Prostate gland (tissue), 2 donors: ENCODE measurements around the gene CARMIL1. TPM values are rescaled to one million over a fixed set of nuclear protein-coding genes. Genes with fewer than 3 reads are reported as not detected.

ENCODE experiments used
- DNase-seq: peaks from one replicate; pipeline ENCODE4 v3.0.0-alpha.2; 2019; ENCODE audit warnings: low spot score
- H3K27ac ChIP-seq, 2 donors: fragments of 200-600 bp; sonication (generic); 2 replicates each; pipeline ENCODE4 v1.5.1; 2017 to 2019
- H3K27me3 ChIP-seq: fragments of 200-600 bp; sonication (generic); replicated peaks from 2 replicates; pipeline ENCODE4 v1.5.1; 2019; ENCODE audit not compliant: insufficient read depth
- H3K36me3 ChIP-seq, 2 donors: fragments of 200-600 bp; sonication (generic); 1 replicate in 1 of 2; 2 replicates in 1 of 2; pipeline versions ENCODE4 v1.5.1 to v1.8.1; 2017 to 2019
- H3K4me1 ChIP-seq: fragments of 200-600 bp; sonication (generic); replicated peaks from 2 replicates; pipeline ENCODE4 v1.5.1; 2019
- H3K4me3 ChIP-seq, 2 donors: fragments of 200-600 bp; sonication (generic); 2 replicates each; pipeline ENCODE4 v1.5.1; 2017 to 2019
- H3K9me3 ChIP-seq: fragments of 200-600 bp; sonication (generic); 2 replicates; pipeline ENCODE4 v1.5.1; 2017
- POLR2A ChIP-seq: fragments of 450-650 bp; IDR thresholded peaks from one replicate; pipeline ENCODE4 v1.6.1; 2016; ENCODE audit warnings: antibody characterized with exemption, mild to moderate bottlenecking
- POLR2AphosphoS5 ChIP-seq: sonication (generic); formaldehyde crosslinking; IDR thresholded peaks from one replicate; pipeline ENCODE4 v1.6.1; 2017; ENCODE audit warnings: antibody characterized with exemption
- WGBS: methylation state at CpG from one replicate; pipeline ENCODE4 v1.1.5; 2018; 5-methylcytosine and 5-hydroxymethylcytosine counted together
- intact Hi-C: fragments of 100-400 bp; cut with DNase I; formaldehyde crosslinking; loops from one replicate; pipeline ENCODE4 v1.14.2; 2022
- total RNA-seq, 2 donors: library from RNA; depleted of rRNA; stranded (reverse); fragments of >200 nt; gene quantifications; one replicate each; pipeline ENCODE4 v1.1.0, GENCODE V29; 2016
- TF ChIP-seq, protein P1 (sequence below), 4 experiments: fragments of 200-600 bp in 2 of 4; fragments of 450-650 bp in 2 of 4; sonication (generic) in 2 of 4; IDR thresholded peaks; 1 replicate in 3 of 4; 2 replicates in 1 of 4; pipeline ENCODE4 v1.5.1; 2016 to 2019; ENCODE audit warnings: antibody characterized with exemption in 4 of 4, mild to moderate bottlenecking in 2 of 4, moderate library complexity in 2 of 4

The CARMIL1 gene
- total RNA-seq, 2 donors from 2014 or later: 12.9 to 71.7 TPM

DNA sequence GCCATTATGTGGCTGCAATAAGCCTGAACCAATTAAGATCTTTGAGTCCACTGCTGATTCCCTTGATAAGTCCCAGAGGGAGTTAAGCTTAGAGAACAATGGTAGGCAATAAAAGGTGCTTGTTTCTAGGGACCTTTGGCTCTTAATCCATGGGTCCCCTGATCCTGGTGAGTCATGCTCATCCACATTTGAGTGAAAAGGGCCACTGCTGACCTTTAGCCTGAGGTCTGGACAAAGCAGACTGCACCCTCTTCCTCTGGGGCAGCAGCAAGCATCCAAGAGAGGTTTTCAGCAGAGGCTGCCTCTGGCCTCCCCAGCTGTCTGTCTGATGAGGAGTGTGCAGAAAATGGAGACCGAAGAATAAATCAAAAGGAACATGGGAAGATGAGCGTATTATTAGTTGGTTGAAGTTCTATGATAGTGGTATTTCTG lies 356.7 kb downstream of the CARMIL1 start:
- H3K9me3 ChIP-seq: no peaks in the 10 kb centered on the region
- no peak overlapping the region for H3K4me3 ChIP-seq
- intact Hi-C loops: no loop called here
- WGBS: 95% methylated on average over 2 of the region's 2 CpGs
- no peaks in the 10 kb centered on the region for H3K36me3 ChIP-seq
- H3K27me3 ChIP-seq: no peaks in the 10 kb centered on the region
- no peaks in the 10 kb centered on the region for H3K4me1 ChIP-seq
- DNase-seq: no peak
- TF ChIP-seq, protein P1, sequence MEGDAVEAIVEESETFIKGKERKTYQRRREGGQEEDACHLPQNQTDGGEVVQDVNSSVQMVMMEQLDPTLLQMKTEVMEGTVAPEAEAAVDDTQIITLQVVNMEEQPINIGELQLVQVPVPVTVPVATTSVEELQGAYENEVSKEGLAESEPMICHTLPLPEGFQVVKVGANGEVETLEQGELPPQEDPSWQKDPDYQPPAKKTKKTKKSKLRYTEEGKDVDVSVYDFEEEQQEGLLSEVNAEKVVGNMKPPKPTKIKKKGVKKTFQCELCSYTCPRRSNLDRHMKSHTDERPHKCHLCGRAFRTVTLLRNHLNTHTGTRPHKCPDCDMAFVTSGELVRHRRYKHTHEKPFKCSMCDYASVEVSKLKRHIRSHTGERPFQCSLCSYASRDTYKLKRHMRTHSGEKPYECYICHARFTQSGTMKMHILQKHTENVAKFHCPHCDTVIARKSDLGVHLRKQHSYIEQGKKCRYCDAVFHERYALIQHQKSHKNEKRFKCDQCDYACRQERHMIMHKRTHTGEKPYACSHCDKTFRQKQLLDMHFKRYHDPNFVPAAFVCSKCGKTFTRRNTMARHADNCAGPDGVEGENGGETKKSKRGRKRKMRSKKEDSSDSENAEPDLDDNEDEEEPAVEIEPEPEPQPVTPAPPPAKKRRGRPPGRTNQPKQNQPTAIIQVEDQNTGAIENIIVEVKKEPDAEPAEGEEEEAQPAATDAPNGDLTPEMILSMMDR (IDR thresholded peaks at IDR 0.05): no peak
- TF ChIP-seq POLR2AphosphoS5 (no peak), POLR2A (no peak)
- no peak overlapping the region for H3K27ac ChIP-seq

DNA sequence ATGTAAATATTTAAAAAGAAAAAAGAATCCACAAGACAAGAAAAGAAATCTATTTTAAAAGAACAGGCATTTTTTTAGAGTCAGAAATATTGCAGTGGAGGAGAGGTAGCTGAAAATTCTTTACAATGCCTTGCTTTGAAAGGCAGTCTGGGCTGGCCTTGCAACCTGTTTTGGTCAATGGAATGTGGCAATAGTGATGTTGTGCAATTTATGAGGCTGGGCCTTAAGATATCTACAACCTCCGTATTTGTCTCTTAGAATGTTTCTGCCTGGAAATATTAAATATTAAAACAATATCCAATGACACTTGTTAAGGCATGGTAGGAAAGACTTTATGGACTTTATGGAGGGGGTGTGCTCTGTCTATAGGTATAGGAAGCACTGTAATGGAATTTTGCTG lies 358.0 kb downstream of the CARMIL1 start:
- no peaks in the 10 kb centered on the region for H3K36me3 ChIP-seq
- TF ChIP-seq POLR2A (no peak), POLR2AphosphoS5 (no peak)
- TF ChIP-seq, protein P1 (IDR thresholded peaks at IDR 0.05): no peak
- no peak overlapping the region for H3K27ac ChIP-seq
- intact Hi-C loops: no loop called here
- WGBS: 73% methylated on average over 1 of the region's 1 CpG
- peaks cover 4% of the 10 kb centered on the region for H3K4me1 ChIP-seq
- no peak overlapping the region for H3K4me3 ChIP-seq
- no peak for DNase-seq
- no peaks in the 10 kb centered on the region for H3K9me3 ChIP-seq
- no peaks in the 10 kb centered on the region for H3K27me3 ChIP-seq

DNA sequence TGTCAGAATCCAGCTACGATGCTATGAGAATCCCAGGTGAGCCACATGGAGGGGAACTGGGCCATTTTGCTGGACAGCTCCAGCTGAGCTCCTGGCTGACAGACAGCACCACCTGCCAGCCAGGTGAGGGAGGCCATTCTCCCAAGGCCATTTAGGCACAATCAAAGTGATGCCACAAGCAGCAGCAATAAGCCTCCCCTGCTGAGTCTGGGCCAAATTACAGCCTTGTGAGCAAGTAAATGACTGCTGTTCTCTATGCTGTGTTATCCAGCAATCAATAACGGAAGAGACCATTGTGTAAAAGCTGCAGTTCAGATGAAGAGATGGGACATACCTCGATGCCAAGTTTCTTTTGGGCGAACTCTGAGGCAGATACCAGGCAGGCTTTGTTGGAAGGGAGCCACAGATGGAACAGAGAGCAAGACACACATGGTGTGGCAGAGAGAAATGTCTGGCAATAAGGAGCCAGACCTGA lies 358.8 kb downstream of the CARMIL1 start:
- Histone ChIP-seq H3K4me1 (peaks cover 4% of the 10 kb centered on the region), H3K4me3 (no peak overlapping the region), H3K27ac (no peak overlapping the region), H3K27me3 (no peaks in the 10 kb centered on the region), H3K9me3 (no peaks in the 10 kb centered on the region), H3K36me3 (no peaks in the 10 kb centered on the region)
- TF ChIP-seq, protein P1 (IDR thresholded peaks at IDR 0.05): no peak
- TF ChIP-seq POLR2A (no peak), POLR2AphosphoS5 (no peak)
- WGBS: 34% methylated on average over 4 of the region's 4 CpGs
- intact Hi-C loops: no loop called here
- no peak for DNase-seq

DNA sequence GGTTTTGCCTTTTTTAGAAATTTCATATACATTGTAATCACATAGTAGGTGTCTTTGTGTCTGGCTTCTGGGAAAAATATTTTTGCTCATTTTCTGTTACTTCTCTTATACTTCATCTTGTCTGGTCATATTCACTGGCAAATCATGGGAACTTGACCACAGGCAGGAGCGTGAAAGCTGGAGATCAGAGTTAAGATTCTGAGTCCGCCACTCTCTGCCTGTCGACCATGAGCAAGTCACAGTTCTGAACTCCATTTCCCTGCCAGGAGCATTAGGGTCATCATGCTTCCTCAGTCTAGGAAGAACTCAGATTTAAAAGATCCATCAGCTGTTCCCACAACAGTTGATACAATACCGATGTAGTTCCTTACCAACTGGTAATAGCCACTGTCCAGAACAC lies 360.5 kb downstream of the CARMIL1 start:
- no peak for DNase-seq
- intact Hi-C loops: no loop called here
- TF ChIP-seq POLR2AphosphoS5: no peak
- TF ChIP-seq, protein P1 (IDR thresholded peaks at IDR 0.05): no peak
- TF ChIP-seq POLR2A: no peak

DNA sequence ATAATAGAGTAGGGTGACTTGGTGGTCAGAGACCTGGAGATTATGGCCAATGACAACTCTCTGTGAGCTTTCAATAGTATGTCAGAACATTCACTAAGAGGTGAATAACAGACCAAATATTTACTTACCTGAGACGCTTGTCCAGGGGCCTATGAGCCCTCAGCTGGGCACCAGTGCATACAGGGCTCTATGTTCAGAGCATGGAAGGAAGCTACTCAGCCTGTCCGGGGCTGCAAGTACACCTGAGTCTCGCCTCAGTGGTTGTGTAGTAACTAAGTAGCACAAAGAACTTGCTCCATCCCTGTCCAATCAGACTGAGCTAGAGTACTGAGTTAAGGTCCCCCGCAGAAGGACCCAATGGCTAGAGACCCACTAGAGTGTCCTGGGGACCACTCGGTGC lies 361.3 kb downstream of the CARMIL1 start:
- peaks cover 4% of the 10 kb centered on the region for H3K4me1 ChIP-seq
- intact Hi-C loops: no loop called here
- H3K27ac ChIP-seq: no peak overlapping the region
- 76% methylated on average over 5 of the region's 5 CpGs for WGBS
- DNase-seq: no peak
- H3K36me3 ChIP-seq: no peaks in the 10 kb centered on the region
- TF ChIP-seq POLR2A (no peak), POLR2AphosphoS5 (no peak)
- TF ChIP-seq, protein P1 (IDR thresholded peaks at IDR 0.05): no peak
- H3K4me3 ChIP-seq: no peak overlapping the region
- H3K27me3 ChIP-seq: no peaks in the 10 kb centered on the region
- H3K9me3 ChIP-seq: no peaks in the 10 kb centered on the region

More for the DNA sequence above, 360.5 kb downstream of the CARMIL1 start:
- Histone ChIP-seq H3K27ac (no peak overlapping the region), H3K4me1 (peaks cover 4% of the 10 kb centered on the region), H3K36me3 (no peaks in the 10 kb centered on the region), H3K4me3 (no peak overlapping the region), H3K27me3 (no peaks in the 10 kb centered on the region), H3K9me3 (no peaks in the 10 kb centered on the region)
- 80% methylated on average over 4 of the region's 4 CpGs for WGBS
